ENCODE data around the gene IGFBP2. TPM values are rescaled to one million over a fixed set of nuclear protein-coding genes. Genes with fewer than 3 reads are reported as not detected.
A peak's percentile ranks its signal among the peaks of the same experiment; 100 is the strongest.

The IGFBP2 gene
- total and polyA plus RNA-seq, 2 of the 4 experiments (the other 2 are of a cell fraction) = 33.5 to 236 TPM

DNA sequence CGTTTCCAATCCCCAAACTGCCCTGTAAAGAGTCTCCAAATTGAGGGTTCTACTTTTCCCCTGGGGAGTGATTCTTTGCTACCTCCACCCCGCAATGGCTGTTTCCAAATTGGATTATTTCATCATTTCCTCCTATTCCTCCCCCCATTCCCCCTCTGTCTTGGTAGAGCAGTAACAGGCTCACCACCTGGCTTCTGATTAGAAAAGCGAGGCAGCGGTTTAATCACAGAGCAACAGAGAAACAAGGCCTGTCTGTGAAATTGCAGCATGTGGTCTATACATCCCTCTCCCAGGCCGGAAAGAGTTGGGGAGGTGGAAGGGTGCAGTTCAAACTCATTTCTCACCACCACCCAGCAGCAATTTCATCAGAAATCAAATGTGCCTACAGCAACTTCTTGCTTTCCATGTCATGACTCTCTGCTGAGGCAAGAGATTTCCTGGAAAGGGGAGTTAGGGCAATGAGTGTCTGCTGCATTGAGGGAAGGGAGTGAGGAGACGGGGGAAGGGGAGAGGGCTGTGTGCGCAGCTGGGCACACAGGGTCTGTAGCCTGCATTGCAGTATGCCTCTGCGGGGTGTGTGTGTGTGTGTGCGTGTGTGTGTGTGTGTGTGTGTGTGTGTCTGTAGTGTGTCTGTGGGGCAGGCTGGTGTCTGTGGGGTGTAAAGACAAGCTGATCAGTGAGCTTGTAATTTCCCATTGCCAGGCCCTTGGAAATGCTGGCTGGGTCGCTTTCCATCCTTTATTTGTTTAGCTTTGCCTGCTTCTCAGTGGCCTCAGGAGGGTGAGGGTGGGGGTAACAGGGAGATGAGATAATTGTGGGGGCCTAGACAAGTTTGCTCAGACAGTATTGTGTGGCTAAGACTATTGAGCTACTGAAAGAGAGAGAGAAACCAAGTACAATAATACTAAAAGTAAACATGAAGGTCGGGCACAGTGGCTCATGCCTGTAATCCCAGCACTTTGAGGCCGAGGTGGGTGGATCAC lies 13.5 kb upstream of the IGFBP2 start:
- H4K20me1 ChIP-seq (ENCODE audit: insufficient read depth, low read length) = no peaks in the 10 kb centered on the region
- H3K27ac ChIP-seq (ENCODE audit: insufficient read depth, low read length) = peak overlapping the region; percentile 63; the same call in 1 of the 2 replicates
- dilution Hi-C loops (cut with HindIII; ENCODE audit: low sequenced_read_pairs, unreplicated experiment) = no loop called here
- H2AK9ac ChIP-seq (replicated peaks; ENCODE audit: low read depth, low read length, poor library complexity) = peak overlapping the region; percentile 5
- H3K23ac ChIP-seq (ENCODE audit: low read depth, low read length) = no peak overlapping the region
- H3K18ac ChIP-seq (ENCODE audit: low read depth, low read length) = no peak overlapping the region; the same call in 1 of the 2 replicates
- H2AFZ ChIP-seq (replicated peaks; ENCODE audit: low read length, poor library complexity) = peak overlapping the region; percentile 60
- in situ Hi-C loops (cut with MboI; ENCODE audit: low sequenced_read_pairs) = no loop called here
- H2AK5ac ChIP-seq (ENCODE audit: low read depth, low read length) = no peak overlapping the region
- peak overlapping the region; percentile 0; the same call in 1 of the 2 replicates for H2BK20ac ChIP-seq (ENCODE audit: low read depth, low read length)
- H3K14ac ChIP-seq (replicated peaks; ENCODE audit: low read depth, low read length) = 0 out of 2 replicates have a peak overlapping the region, but pooled peaks have one; percentile 45
- WGBS, 2 experiments (ENCODE audit: extremely low coverage in 2 of 2, insufficient read length in 1 of 2) = 29% methylated on average over 5 of the region's 12 CpGs; no CpG with 5 or more reads in 1 of the 2 experiments
- DNase-seq = peak; percentile 64
- TF ChIP-seq CEBPB (IDR thresholded peaks at IDR 0.05; ENCODE audit: low read depth, low read length) (0 out of 2 replicates have a peak, but pooled peaks have one; percentile 0), FOS (IDR thresholded peaks at IDR 0.05; ENCODE audit: low read depth, low read length) (no peak)
- no peak overlapping the region for H3K9ac ChIP-seq (ENCODE audit: low read depth, low read length)
- peak; percentile 80 for ATAC-seq (ENCODE audit: low read depth)
- 0 out of 2 replicates have a peak overlapping the region, but pooled peaks have one; percentile 19 for H3K4ac ChIP-seq (ENCODE audit: low read depth, low read length)
- no TSS peak for BruUV-seq (replicated peaks)
- H3K9me3 ChIP-seq (ENCODE audit: control insufficient read depth, insufficient read depth, low read length) = no peaks in the 10 kb centered on the region
- H4K91ac ChIP-seq (ENCODE audit: insufficient read depth, low read depth, low read length) = peak overlapping the region; percentile 5; the same call in 1 of the 2 replicates
- no peak overlapping the region for H3K56ac ChIP-seq (ENCODE audit: extremely low read depth, insufficient read depth, low read length)
- H4K5ac ChIP-seq (ENCODE audit: low read depth, low read length) = peak overlapping the region; percentile 46; the same call in 1 of the 2 replicates
- no peak overlapping the region for H3K4me3 ChIP-seq (ENCODE audit: insufficient read depth, low read depth, low read length)
- H2BK15ac ChIP-seq (ENCODE audit: low read depth, low read length) = no peak overlapping the region
- H3K36me3 ChIP-seq (ENCODE audit: control insufficient read depth, insufficient read depth, low read length) = no peaks in the 10 kb centered on the region
- H4K8ac ChIP-seq (ENCODE audit: low read depth in 2 of 2, low read length in 2 of 2) = peak overlapping the region; percentile 8 to 38; a peak in 2 of 4 replicates
- H2BK5ac ChIP-seq (ENCODE audit: low read depth, low read length, poor library complexity, severe bottlenecking) = no peak overlapping the region
- CTCF ChIA-PET = no interaction called here
- peaks cover 7% of the 10 kb centered on the region; the same call in 1 of the 2 replicates for H3K4me1 ChIP-seq (ENCODE audit: control insufficient read depth, insufficient read depth, low read length)
- H2BK120ac ChIP-seq (ENCODE audit: low read depth, low read length) = peak overlapping the region; percentile 45; the same call in 1 of the 2 replicates
- no peak overlapping the region for H3K4me2 ChIP-seq (ENCODE audit: low read depth, low read length)
- H3K9me1 ChIP-seq (ENCODE audit: insufficient read depth, low read length) = peaks cover 4% of the 10 kb centered on the region; the same call in 1 of the 2 replicates
- POLR2A ChIA-PET (ENCODE audit: unreplicated experiment) = interaction anchor here (0.6 kb wide), 1 partner anchor 551 kb away, joined by 5 read pairs; no protein-coding TSS in a partner anchor
- H3K27me3 ChIP-seq (ENCODE audit: control insufficient read depth, insufficient read depth, low read length) = peaks cover 7% of the 10 kb centered on the region
- intact Hi-C loops (cut with micrococcal nuclease) = no loop called here
- H3K79me1 ChIP-seq (ENCODE audit: low read depth in 1 of 2, low read length in 2 of 2) = no peaks in the 10 kb centered on the region
